Esophagus squamous epithelium (tissue), 5 donors: ENCODE data around the gene ZNF341. TPM values are rescaled to one million over a fixed set of nuclear protein-coding genes. Genes with fewer than 3 reads are reported as not detected.

Experiments
- DNase-seq: peaks from one replicate; lab custom pipeline; 2025; lab: John Stamatoyannopoulos, UW
- H3K27ac ChIP-seq, 4 donors: fragments of 200-600 bp; sonication (generic); one replicate each; pipeline ENCODE4 v1.5.1; 2016 to 2019; ENCODE audit warnings: mild to moderate bottlenecking in 1 of 4
- H3K27me3 ChIP-seq, 4 donors: fragments of 200-600 bp; sonication (generic); 1 replicate in 3 of 4; 2 replicates in 1 of 4; pipeline versions ENCODE4 v1.5.1 to v1.6.0; 2017 to 2021; ENCODE audit warnings: antibody characterized with exemption in 1 of 4
- H3K36me3 ChIP-seq, 3 donors: fragments of 200-600 bp; sonication (generic); one replicate each; pipeline ENCODE4 v1.5.1; 2016 to 2019
- H3K4me1 ChIP-seq, 3 donors: fragments of 200-600 bp; sonication (generic); one replicate each; pipeline ENCODE4 v1.5.1; 2017 to 2019
- H3K4me3 ChIP-seq, 4 donors: fragments of 200-600 bp; sonication (generic); 1 replicate in 3 of 4; 2 replicates in 1 of 4; pipeline ENCODE4 v1.5.1; 2016 to 2019; ENCODE audit warnings: mild to moderate bottlenecking in 2 of 4, moderate library complexity in 1 of 4
- H3K9me3 ChIP-seq, 3 donors: fragments of 200-600 bp; sonication (generic); one replicate each; pipeline ENCODE4 v1.5.1; 2016 to 2019
- POLR2A ChIP-seq, 4 donors: fragments of 450-650 bp; IDR thresholded peaks; one replicate each; pipeline ENCODE4 v1.6.1; 2017; ENCODE audit warnings: antibody characterized with exemption in 4 of 4, mild to moderate bottlenecking in 4 of 4, moderate library complexity in 3 of 4
- WGBS, 2 donors: methylation state at CpG; one replicate each; pipeline ENCODE4 v1.1.5; 2018; 5-methylcytosine and 5-hydroxymethylcytosine counted together
- intact Hi-C: fragments of 100-400 bp; cut with DNase I; formaldehyde crosslinking; loops from one replicate; pipeline ENCODE4 v1.15.0; 2022
- total RNA-seq, 4 donors: library from RNA; depleted of rRNA; stranded (reverse); fragments of >200 nt; gene quantifications; one replicate each; pipeline ENCODE4 v1.1.0, GENCODE V29; 2016
- TF ChIP-seq, protein P1 (sequence below), 6 experiments: fragments of 450-650 bp in 4 of 6; fragments of 200-600 bp in 2 of 6; sonication (generic) in 2 of 6; IDR thresholded peaks; one replicate each; pipeline ENCODE4 v1.5.1; 2016 to 2019; ENCODE audit warnings: antibody characterized with exemption in 6 of 6, mild to moderate bottlenecking in 4 of 6, moderate library complexity in 4 of 6
- donor health status: DM: yes; HTN: yes; CAD: no.

Gene ZNF341
- total RNA-seq, 4 donors from 2014 or later: 1.7 to 4.0 (median 3.2) TPM

DNA sequence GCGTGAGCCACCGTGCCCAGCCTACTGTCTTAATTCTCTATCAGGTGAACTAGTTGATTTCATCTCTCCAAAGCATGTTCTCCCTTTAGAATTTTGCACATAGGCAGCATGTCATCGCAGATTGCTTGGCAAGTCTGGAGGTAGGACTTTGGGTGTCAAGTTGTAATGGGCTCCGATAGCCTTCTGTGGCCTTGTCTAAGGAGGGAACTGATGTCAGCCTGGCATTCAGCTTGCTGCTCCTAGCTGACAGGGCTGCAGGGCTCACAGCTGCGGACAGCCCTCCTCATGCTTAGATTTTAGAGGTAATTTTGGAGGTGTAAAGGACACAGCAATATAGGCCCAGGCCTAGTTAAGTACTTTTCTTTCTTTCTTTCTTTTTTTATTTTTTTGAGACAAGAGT, 90.6 kb downstream of the ZNF341 start:
- H3K27ac ChIP-seq: no peak overlapping the region
- no peaks in the 10 kb centered on the region for H3K27me3 ChIP-seq
- H3K4me3 ChIP-seq: no peak overlapping the region
- intact Hi-C loops: no loop called here
- no peaks in the 10 kb centered on the region for H3K9me3 ChIP-seq
- H3K36me3 ChIP-seq: peaks cover 0 to 25% (median 0%) of the 10 kb centered on the region in 3 donors
- WGBS, 2 donors: 87 to 93% methylated on average over 5 of the region's 5 CpGs
- no peak for TF ChIP-seq POLR2A (IDR thresholded peaks at IDR 0.05)
- TF ChIP-seq, protein P1, sequence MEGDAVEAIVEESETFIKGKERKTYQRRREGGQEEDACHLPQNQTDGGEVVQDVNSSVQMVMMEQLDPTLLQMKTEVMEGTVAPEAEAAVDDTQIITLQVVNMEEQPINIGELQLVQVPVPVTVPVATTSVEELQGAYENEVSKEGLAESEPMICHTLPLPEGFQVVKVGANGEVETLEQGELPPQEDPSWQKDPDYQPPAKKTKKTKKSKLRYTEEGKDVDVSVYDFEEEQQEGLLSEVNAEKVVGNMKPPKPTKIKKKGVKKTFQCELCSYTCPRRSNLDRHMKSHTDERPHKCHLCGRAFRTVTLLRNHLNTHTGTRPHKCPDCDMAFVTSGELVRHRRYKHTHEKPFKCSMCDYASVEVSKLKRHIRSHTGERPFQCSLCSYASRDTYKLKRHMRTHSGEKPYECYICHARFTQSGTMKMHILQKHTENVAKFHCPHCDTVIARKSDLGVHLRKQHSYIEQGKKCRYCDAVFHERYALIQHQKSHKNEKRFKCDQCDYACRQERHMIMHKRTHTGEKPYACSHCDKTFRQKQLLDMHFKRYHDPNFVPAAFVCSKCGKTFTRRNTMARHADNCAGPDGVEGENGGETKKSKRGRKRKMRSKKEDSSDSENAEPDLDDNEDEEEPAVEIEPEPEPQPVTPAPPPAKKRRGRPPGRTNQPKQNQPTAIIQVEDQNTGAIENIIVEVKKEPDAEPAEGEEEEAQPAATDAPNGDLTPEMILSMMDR (IDR thresholded peaks at IDR 0.05): no peak
- no peak for DNase-seq
- H3K4me1 ChIP-seq: peaks cover 5 to 75% (median 31%) of the 10 kb centered on the region in 3 donors

DNA sequence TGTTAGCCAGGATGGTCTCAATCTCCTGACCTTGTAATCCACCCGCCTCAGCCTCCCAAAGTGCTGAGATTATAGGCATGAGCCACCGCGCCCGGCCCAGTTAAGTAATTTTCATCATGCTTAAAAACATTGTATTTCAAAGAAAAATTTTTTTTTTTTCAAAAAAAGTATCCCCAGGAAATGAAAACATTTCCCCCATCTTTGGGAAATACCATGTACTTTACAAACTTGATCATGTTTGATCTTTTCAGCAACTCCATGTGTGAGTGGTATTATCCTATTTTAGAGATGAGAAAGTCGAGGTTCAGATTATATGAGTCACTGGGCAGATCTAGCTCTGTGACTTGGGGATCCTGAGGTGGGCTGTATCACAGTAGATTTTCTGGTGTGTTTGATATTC, 91.2 kb downstream of the ZNF341 start:
- Histone ChIP-seq H3K27ac (no peak overlapping the region), H3K27me3 (no peaks in the 10 kb centered on the region), H3K36me3 (peaks cover 0 to 25% (median 0%) of the 10 kb centered on the region in 3 donors), H3K4me1 (peaks cover 5 to 75% (median 33%) of the 10 kb centered on the region in 3 donors), H3K4me3 (no peak overlapping the region), H3K9me3 (no peaks in the 10 kb centered on the region)
- DNase-seq: no peak
- no peak for TF ChIP-seq POLR2A (IDR thresholded peaks at IDR 0.05)
- TF ChIP-seq, protein P1 (IDR thresholded peaks at IDR 0.05): no peak
- intact Hi-C loops: no loop called here
- 89 to 92% methylated on average over 2 to 5 of the region's 5 CpGs for WGBS, 2 donors

DNA sequence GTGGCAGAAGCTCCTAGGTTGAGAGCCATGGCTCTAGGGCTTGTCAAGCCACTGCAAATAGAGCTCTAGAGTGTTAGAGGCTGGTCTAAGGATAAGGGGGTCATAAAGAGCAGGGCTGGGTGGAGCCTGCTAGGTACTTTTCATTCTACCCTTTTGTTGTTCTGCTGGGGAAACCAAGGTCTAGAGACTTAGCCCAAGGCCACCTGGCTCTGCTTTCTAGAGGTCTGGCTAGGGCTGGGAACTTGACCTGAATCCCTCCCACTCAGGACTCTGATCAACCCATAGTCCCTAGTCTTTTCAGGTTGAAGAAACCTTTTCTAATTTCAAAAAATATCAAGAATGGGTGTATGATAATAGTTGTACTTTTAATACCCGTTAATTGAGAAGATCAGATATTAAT, 93.1 kb downstream of the ZNF341 start:
- intact Hi-C loops: no loop called here
- Histone ChIP-seq H3K27ac (no peak overlapping the region), H3K4me3 (no peak overlapping the region), H3K27me3 (no peaks in the 10 kb centered on the region), H3K36me3 (peaks cover 0 to 14% (median 0%) of the 10 kb centered on the region in 3 donors), H3K9me3 (no peaks in the 10 kb centered on the region), H3K4me1 (peaks cover 8 to 75% (median 37%) of the 10 kb centered on the region in 3 donors)
- DNase-seq: no peak
- WGBS, 2 donors: 100% methylated on average over 1 of the region's 1 CpG
- no peak for TF ChIP-seq POLR2A (IDR thresholded peaks at IDR 0.05)
- TF ChIP-seq, protein P1 (IDR thresholded peaks at IDR 0.05): no peak

DNA sequence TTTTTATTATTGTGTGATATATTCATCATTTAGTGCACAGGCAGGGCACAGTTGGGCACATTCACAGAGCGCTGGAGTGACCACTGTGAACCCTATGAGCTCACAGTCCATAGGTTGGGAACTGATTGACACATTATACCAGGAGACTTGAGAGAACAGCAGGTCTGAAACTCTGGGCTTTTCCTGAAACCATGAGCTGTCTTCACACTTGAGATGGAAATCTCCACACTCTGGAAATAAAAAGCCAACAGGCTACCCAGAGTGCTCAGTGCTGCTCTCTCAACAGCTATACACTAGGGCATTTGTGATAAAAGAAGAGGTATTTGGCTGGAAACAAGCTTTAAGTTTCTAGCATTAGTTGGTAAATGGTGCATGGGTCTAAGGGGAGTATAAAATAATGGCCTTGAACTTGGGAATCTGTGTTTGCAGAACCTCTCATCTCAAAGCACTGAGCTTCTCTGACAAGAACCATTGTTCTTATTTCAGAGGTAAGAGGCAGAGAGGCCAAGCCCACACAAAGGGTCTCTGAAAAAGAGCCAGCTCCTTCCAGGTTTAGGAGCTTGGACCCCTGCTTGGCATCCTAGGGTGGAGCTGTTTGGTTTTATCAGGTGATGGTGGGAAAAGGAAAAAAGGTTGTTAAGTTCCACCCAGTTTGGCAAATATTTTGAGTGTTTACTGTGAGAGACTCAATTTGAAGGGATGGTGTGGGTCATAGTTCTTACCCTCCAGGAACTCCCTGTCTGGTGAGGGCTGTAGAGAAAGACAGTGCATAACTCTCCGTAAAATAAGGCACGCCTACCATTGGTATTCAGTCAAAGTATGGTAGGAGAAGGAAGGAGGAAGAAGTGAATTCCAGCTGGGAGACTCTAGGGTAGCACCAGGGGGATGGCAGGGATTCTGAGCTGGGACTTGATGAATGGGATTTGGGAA, 93.8 kb downstream of the ZNF341 start:
- H3K27ac ChIP-seq: peak overlapping the region in 2 of 4 donors; percentile 2 to 57
- intact Hi-C loops: no loop called here
- 79 to 97% methylated on average over 3 of the region's 3 CpGs for WGBS, 2 donors
- H3K4me1 ChIP-seq: peaks cover 14 to 75% (median 44%) of the 10 kb centered on the region in 3 donors
- no peaks in the 10 kb centered on the region for H3K9me3 ChIP-seq
- H3K36me3 ChIP-seq: peaks cover 0 to 14% (median 0%) of the 10 kb centered on the region in 3 donors
- no peak for DNase-seq
- H3K27me3 ChIP-seq: no peaks in the 10 kb centered on the region
- TF ChIP-seq, protein P1 (IDR thresholded peaks at IDR 0.05): no peak
- no peak for TF ChIP-seq POLR2A (IDR thresholded peaks at IDR 0.05)
- no peak overlapping the region for H3K4me3 ChIP-seq

DNA sequence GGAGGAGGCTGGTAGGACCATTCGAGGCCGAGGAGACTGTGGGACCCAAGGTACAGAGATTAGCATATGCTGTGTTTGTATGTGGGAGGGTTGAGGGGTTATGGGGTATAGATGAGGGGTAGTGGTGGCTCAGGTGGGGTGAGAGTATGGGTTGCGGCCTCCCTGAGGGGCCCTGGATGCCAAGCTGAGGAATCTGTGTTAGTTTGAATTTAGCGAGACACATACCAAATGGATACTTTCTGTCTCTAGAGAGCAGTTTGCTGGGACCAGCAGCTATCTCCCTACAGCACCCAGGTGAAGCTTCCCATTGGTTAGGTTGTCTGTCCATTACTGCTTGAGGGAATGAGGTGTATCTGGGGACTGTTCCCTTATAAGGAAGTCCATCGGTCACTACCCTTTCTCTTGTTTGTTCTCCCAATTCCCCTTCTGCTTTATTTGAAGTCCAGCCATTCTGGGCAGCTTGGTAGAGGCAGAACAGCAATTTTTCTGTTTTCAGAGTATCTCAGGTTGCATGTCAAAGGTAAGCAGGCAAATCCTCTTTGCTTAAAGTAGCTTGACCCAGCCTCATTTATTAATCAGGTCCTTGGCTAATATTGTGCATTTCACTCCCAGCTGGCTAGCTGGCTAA, 94.6 kb downstream of the ZNF341 start:
- Histone ChIP-seq H3K27me3 (no peaks in the 10 kb centered on the region), H3K4me1 (peaks cover 9 to 77% (median 44%) of the 10 kb centered on the region in 3 donors), H3K4me3 (no peak overlapping the region), H3K36me3 (peaks cover 0 to 14% (median 0%) of the 10 kb centered on the region in 3 donors), H3K9me3 (no peaks in the 10 kb centered on the region), H3K27ac (peak overlapping the region in 3 of 4 donors; percentile 2 to 66 (median 57))
- intact Hi-C loops: no loop called here
- WGBS, 2 donors: 82 to 84% methylated on average over 5 of the region's 5 CpGs
- no peak for DNase-seq
- TF ChIP-seq, protein P1 (IDR thresholded peaks at IDR 0.05): no peak
- TF ChIP-seq POLR2A (IDR thresholded peaks at IDR 0.05): no peak
